Measurements from ENCODE around the gene SHLD1. TPM values are rescaled to one million over a fixed set of nuclear protein-coding genes. Genes with fewer than 3 reads are reported as not detected.
"Not testable (repeated sequence)": the region's sequence is repeated elsewhere in the genome, so short reads cannot be mapped to it uniquely, and the experiment has no call there.

The SHLD1 gene
- total RNA-seq, 4 donors from 2014 or later, result 1.7 to 4.2 (median 3.4) TPM

- H3K4me3 ChIP-seq (ENCODE audit: low read depth, poor library complexity, severe bottlenecking), result no peak overlapping the region
- intact Hi-C loops (cut with DNase I; ENCODE audit: low total_unique reads), result no loop called here
- DNase-seq (ENCODE audit: low spot score in 2 of 2), result no peak
- TF ChIP-seq CTCF (IDR thresholded peaks at IDR 0.05), result no peak
- no peak for TF ChIP-seq POLR2A (IDR thresholded peaks at IDR 0.05)
- WGBS, 2 donors, result 66 to 67% methylated on average over 5 of the region's 5 CpGs
Measured at GRCh38 chr20:5720696-5721095, 29.5 kb upstream of the SHLD1 start.

DNA sequence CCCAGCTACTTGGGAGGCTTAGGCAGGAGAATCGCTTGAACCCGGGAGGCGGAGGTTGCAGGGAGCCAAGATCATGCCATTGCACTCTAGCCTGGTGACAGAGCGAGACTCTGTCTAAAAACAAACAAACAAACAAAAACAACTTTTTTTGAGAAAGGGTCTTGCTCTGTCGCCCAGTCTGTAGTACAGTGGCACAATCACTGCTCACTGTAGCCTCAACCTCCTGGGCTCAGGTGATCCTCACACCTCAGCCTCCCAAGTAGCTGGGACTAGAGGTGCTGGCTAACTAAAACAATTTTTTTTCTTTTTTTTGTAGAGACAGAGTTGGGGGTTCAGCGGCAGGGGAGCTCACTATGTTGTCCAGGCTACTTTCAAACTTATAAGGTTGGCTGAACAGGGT, 28.8 kb upstream of the SHLD1 start:
- DNase-seq (ENCODE audit: low spot score in 2 of 2); intact Hi-C loops (cut with DNase I; ENCODE audit: low total_unique reads): not testable (repeated sequence)
- WGBS, 2 donors, result 94 to 97% methylated on average over 6 of the region's 6 CpGs

GRCh38 chr20:5722927-5723326, 27.3 kb upstream of the SHLD1 start:
- WGBS, 2 donors, result 82 to 88% methylated on average over 9 of the region's 9 CpGs
- intact Hi-C loops (cut with DNase I; ENCODE audit: low total_unique reads), result no loop called here
- no peak overlapping the region for H3K4me3 ChIP-seq (ENCODE audit: low read depth, poor library complexity, severe bottlenecking)
- TF ChIP-seq POLR2A (IDR thresholded peaks at IDR 0.05) (no peak), CTCF (IDR thresholded peaks at IDR 0.05) (no peak)
- no peak for DNase-seq (ENCODE audit: low spot score in 2 of 2)

More for the DNA sequence above, 28.8 kb upstream of the SHLD1 start:
- H3K4me3 ChIP-seq (ENCODE audit: low read depth, poor library complexity, severe bottlenecking), result not testable (repeated sequence)

- H3K4me3 ChIP-seq (ENCODE audit: low read depth, poor library complexity, severe bottlenecking); intact Hi-C loops (cut with DNase I; ENCODE audit: low total_unique reads); DNase-seq (ENCODE audit: low spot score in 2 of 2): not testable (repeated sequence)
- WGBS, 2 donors, result 84 to 85% methylated on average over 3 of the region's 3 CpGs
Measured at GRCh38 chr20:5725183-5725463, 25.1 kb upstream of the SHLD1 start.

DNA sequence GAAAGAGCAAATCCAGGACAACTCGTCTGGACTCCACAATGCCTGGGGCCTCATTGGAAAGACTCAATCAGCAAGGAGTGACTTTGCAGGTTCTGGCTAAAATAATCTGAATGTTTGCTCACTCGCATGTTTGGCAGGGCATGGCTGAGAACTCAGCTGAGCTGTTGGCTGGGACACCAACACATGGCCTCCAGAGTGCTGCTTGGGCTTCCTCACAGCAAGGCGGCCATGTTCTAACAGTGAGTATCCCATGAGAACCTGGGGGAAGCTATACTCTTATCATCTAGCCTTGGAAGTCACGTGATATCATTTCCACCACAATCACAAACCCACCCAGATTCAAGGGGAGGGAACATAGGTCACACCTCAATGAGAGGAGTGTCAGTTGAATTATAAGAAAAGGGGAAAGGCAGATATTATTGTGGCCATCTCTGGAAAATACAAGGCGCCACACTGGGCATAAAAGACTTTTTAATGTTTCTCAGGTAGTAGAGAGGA, 23.1 kb upstream of the SHLD1 start:
- intact Hi-C loops (cut with DNase I; ENCODE audit: low total_unique reads), result no loop called here
- no peak for DNase-seq (ENCODE audit: low spot score in 2 of 2)
- TF ChIP-seq POLR2A (IDR thresholded peaks at IDR 0.05) (no peak), CTCF (IDR thresholded peaks at IDR 0.05) (no peak)
- no peak overlapping the region for H3K4me3 ChIP-seq (ENCODE audit: low read depth, poor library complexity, severe bottlenecking)
- 67% methylated on average over 5 of the region's 5 CpGs for WGBS, 2 donors

DNA sequence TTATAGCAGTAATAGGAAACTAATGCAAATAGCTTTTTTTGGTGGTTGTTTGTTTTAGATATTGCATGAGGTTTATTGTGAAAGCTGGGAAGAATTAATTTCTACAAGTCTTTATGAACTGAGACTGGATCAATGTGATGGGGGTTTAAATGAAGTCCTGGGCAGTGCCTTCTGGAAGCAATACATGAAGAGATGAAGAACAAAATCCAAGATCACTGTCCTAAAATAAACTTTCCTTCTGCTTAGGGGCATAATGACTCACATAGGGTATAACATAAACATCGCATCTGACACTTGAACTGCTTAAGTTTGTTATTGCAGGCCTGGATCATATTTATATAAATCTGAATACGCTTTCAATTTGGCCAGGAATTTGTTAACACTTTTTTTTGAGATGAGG, 20.9 kb upstream of the SHLD1 start:
- TF ChIP-seq CTCF (IDR thresholded peaks at IDR 0.05), result no peak
- no peak for TF ChIP-seq POLR2A (IDR thresholded peaks at IDR 0.05)
- H3K4me3 ChIP-seq (ENCODE audit: low read depth, poor library complexity, severe bottlenecking), result no peak overlapping the region
- no peak for DNase-seq (ENCODE audit: low spot score in 2 of 2)
- 54 to 55% methylated on average over 2 of the region's 2 CpGs for WGBS, 2 donors
- intact Hi-C loops (cut with DNase I; ENCODE audit: low total_unique reads), result no loop called here

DNA sequence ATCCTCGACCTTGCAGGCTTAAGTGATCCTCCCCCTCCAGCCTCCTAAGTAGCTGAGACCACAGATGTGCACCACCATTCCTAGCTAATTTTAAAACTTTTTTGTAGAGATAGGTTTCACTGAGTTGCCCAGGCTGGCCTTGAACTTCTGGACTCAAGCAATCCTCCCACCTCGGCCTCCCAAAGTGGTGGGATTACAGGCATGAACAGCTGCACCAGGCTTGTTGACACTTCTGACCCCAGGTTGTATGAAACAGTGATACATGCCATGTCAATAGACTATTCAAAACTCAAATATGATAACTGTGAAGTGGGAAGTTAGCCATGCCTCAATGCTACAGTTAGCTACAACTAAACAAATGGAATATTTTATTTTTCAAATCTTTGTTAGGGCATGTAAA, 20.1 kb upstream of the SHLD1 start:
- DNase-seq (ENCODE audit: low spot score in 2 of 2), result no peak

More for the DNA sequence above, 20.1 kb upstream of the SHLD1 start:
- H3K4me3 ChIP-seq (ENCODE audit: low read depth, poor library complexity, severe bottlenecking), result no peak overlapping the region
- intact Hi-C loops (cut with DNase I; ENCODE audit: low total_unique reads), result no loop called here
- TF ChIP-seq POLR2A (IDR thresholded peaks at IDR 0.05) (no peak), CTCF (IDR thresholded peaks at IDR 0.05) (no peak)
- WGBS, 2 donors, result 82 to 89% methylated on average over 2 of the region's 2 CpGs

Measured in lower leg skin (tissue), 4 donors.